Peyer's patch (tissue), 4 donors: ENCODE data around the gene DDX55. TPM values are rescaled to one million over a fixed set of nuclear protein-coding genes. Genes with fewer than 3 reads are reported as not detected.
"Not testable (repeated sequence)": the region's sequence is repeated elsewhere in the genome, so short reads cannot be mapped to it uniquely, and the experiment has no call there.

Source experiments
- DNase-seq, 3 donors: peaks; one replicate each; pipeline ENCODE4 v3.0.0-alpha.2; 2017 to 2019
- H3K27ac ChIP-seq, 4 donors: fragments of 200-600 bp; sonication (generic); one replicate each; pipeline ENCODE4 v1.5.1; 2016 to 2019
- H3K27me3 ChIP-seq, 2 donors: fragments of 200-600 bp; sonication (generic); one replicate each; pipeline ENCODE4 v1.5.1; 2019
- H3K36me3 ChIP-seq, 3 donors: fragments of 200-600 bp; sonication (generic); one replicate each; pipeline ENCODE4 v1.5.1; 2016 to 2019
- H3K4me1 ChIP-seq, 4 donors: fragments of 200-600 bp; sonication (generic); one replicate each; pipeline ENCODE4 v1.5.1; 2016 to 2019
- H3K4me3 ChIP-seq, 4 donors: fragments of 200-600 bp; sonication (generic); 1 replicate in 3 of 4; 2 replicates in 1 of 4; pipeline ENCODE4 v1.5.1; 2016 to 2019; ENCODE audit warnings: mild to moderate bottlenecking in 1 of 4
- H3K9me3 ChIP-seq, 4 donors: fragments of 200-600 bp; sonication (generic); one replicate each; pipeline ENCODE4 v1.5.1; 2016 to 2019; ENCODE audit warnings: mild to moderate bottlenecking in 1 of 4
- POLR2A ChIP-seq, 2 donors: fragments of 450-650 bp; IDR thresholded peaks; one replicate each; pipeline ENCODE4 v1.5.1; 2017; ENCODE audit warnings: antibody characterized with exemption in 2 of 2, mild to moderate bottlenecking in 2 of 2, moderate library complexity in 2 of 2
- total RNA-seq, 4 donors: library from RNA; depleted of rRNA; stranded (reverse); fragments of >200 nt; gene quantifications; one replicate each; pipeline ENCODE4 v1.1.0, GENCODE V29; 2016
- TF ChIP-seq, protein P1 (sequence below), 6 experiments: fragments of 450-650 bp in 4 of 6; fragments of 200-600 bp in 2 of 6; sonication (generic) in 1 of 6; IDR thresholded peaks; one replicate each; pipeline ENCODE4 v1.5.1; 2017 to 2019; ENCODE audit warnings: antibody characterized with exemption in 6 of 6, mild to moderate bottlenecking in 3 of 6, moderate library complexity in 1 of 6

The DDX55 gene
- total RNA-seq, 4 donors from 2014 or later, result 15.2 to 47.9 (median 24.4) TPM

DNA sequence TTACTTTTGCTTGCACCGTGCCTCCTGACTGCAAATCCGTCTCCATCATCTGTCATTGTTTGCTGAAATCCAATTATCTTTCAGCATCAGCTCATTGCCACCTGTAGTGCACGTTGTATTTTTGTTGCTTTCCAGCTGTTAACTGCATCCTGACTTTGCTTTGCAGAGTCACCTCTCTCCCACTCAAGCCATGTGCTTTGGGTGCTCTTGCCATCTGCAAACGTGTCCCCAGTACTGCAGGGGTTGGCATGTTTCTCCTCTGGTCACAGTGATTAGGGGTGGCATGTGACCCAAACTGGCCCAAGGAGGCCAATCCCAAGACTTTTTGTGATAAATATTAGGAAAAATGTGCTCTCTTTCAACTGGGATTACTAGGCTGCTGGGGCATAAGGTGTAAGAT, 28.0 kb upstream of the DDX55 start:
- no peaks in the 10 kb centered on the region for H3K9me3 ChIP-seq

DNA sequence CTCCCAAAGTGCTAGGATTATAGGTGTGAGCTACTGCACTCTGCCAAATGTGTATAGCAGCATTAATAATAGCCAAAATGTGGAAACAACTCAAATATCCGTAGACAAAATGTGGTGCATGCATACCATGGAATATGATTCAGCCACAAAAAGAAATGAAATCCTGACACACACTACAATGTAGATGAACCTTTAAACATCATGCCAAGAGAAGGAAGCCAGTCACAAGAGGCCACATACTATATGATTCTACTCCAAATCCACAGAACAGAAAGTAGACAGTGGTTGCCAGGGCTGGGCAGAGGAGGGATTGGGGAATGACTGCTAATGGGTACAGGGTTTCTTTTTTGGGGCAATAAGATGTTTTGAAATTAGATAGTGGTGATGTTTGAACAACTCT, 25.3 kb upstream of the DDX55 start:
- TF ChIP-seq, protein P1, sequence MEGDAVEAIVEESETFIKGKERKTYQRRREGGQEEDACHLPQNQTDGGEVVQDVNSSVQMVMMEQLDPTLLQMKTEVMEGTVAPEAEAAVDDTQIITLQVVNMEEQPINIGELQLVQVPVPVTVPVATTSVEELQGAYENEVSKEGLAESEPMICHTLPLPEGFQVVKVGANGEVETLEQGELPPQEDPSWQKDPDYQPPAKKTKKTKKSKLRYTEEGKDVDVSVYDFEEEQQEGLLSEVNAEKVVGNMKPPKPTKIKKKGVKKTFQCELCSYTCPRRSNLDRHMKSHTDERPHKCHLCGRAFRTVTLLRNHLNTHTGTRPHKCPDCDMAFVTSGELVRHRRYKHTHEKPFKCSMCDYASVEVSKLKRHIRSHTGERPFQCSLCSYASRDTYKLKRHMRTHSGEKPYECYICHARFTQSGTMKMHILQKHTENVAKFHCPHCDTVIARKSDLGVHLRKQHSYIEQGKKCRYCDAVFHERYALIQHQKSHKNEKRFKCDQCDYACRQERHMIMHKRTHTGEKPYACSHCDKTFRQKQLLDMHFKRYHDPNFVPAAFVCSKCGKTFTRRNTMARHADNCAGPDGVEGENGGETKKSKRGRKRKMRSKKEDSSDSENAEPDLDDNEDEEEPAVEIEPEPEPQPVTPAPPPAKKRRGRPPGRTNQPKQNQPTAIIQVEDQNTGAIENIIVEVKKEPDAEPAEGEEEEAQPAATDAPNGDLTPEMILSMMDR (IDR thresholded peaks at IDR 0.05), result no peak
- TF ChIP-seq POLR2A (IDR thresholded peaks at IDR 0.05), result no peak
- H3K27ac ChIP-seq, result no peak overlapping the region

More for the DNA sequence above, 28.0 kb upstream of the DDX55 start:
- Histone ChIP-seq H3K36me3 (no peaks in the 10 kb centered on the region), H3K4me3 (no peak overlapping the region), H3K27me3 (no peaks in the 10 kb centered on the region), H3K4me1 (no peaks in the 10 kb centered on the region), H3K27ac (no peak overlapping the region)
- TF ChIP-seq POLR2A (IDR thresholded peaks at IDR 0.05), result no peak
- TF ChIP-seq, protein P1 (IDR thresholded peaks at IDR 0.05), result no peak
- DNase-seq, result peak in 1 of 3 donors; percentile 5

DNA sequence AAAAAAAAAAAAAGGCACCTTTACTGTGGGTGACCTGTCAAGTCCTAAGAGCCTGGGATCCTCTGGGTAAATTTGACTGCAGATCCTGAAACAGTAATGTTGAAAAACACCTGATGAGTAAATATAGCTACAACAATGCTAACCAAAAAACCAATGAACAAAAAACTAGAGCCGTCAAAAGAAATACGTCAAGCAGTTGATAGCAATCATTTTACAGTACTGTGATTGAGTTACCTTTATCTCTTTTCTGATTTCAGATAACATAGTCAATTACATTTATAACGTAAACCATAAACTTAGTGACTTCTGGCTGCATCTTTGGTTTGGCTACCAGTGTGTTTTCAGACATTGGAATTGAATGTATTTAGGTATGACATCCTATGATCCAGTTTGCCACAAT, 23.7 kb upstream of the DDX55 start:
- Histone ChIP-seq H3K4me1 (peaks cover 0 to 15% (median 7%) of the 10 kb centered on the region in 4 donors), H3K36me3 (no peaks in the 10 kb centered on the region), H3K27me3 (no peaks in the 10 kb centered on the region), H3K9me3 (no peaks in the 10 kb centered on the region), H3K4me3 (no peak overlapping the region), H3K27ac (no peak overlapping the region)
- TF ChIP-seq, protein P1 (IDR thresholded peaks at IDR 0.05), result no peak
- TF ChIP-seq POLR2A (IDR thresholded peaks at IDR 0.05), result no peak
- DNase-seq, result no peak

More for the DNA sequence above, 25.3 kb upstream of the DDX55 start:
- Histone ChIP-seq H3K4me3 (no peak overlapping the region), H3K27me3 (no peaks in the 10 kb centered on the region), H3K4me1 (no peaks in the 10 kb centered on the region), H3K36me3 (no peaks in the 10 kb centered on the region), H3K9me3 (no peaks in the 10 kb centered on the region)
- DNase-seq, result no peak

DNA sequence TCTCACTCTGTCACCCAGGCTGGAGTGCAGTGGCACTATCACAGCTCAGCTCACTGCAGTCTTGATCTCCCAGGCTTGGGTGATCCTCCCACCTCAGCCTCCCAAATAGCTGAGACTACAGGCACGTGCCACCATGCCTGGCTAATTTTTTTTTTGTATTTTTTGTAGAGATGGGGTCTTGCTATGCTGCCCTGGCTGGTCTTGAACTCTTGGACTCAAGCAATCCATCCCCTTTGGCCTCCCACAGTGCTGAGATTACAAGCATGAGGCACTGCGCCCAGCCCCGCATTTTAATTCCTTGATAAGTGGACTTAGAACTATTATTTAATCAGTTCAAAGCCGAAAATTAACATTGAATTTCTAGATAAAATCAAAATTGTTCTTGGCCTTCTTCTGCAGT, 23.1 kb upstream of the DDX55 start:
- not testable (repeated sequence) for H3K4me3 ChIP-seq, DNase-seq

DNA sequence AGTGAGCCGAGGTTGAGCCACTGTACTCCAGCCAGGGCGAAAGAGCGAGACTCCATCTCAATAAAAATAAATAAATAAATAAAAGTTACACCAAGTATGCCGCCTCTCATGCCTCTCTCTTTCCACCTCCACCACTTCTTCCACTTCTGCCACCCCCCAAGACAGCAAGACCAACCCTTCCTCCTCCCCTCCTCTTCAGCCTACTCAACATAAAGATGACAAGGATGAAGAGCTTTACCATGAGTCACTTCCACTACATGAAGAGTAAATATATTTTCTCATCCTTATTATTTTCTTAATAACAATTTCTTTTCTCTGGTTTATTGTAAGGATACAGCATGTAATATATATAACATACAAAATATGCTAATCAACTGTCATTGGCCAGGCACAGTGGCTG, 21.1 kb upstream of the DDX55 start:
- H3K9me3 ChIP-seq, result no peaks in the 10 kb centered on the region
- no peaks in the 10 kb centered on the region for H3K36me3 ChIP-seq
- no peak overlapping the region for H3K27ac ChIP-seq
- no peaks in the 10 kb centered on the region for H3K27me3 ChIP-seq
- no peak overlapping the region for H3K4me3 ChIP-seq
- DNase-seq, result no peak
- H3K4me1 ChIP-seq, result peaks cover 0 to 24% (median 11%) of the 10 kb centered on the region in 4 donors
- TF ChIP-seq, protein P1 (IDR thresholded peaks at IDR 0.05), result no peak
- no peak for TF ChIP-seq POLR2A (IDR thresholded peaks at IDR 0.05)

More for the DNA sequence above, 23.1 kb upstream of the DDX55 start:
- H3K36me3 ChIP-seq, H3K27me3 ChIP-seq, H3K27ac ChIP-seq, H3K9me3 ChIP-seq: not testable (repeated sequence)
- H3K4me1 ChIP-seq, result peaks cover 0 to 16% (median 8%) of the 10 kb centered on the region in 4 donors

GRCh38 chr12:123591702-123592481, 10.0 kb upstream of the DDX55 start:
- TF ChIP-seq POLR2A (IDR thresholded peaks at IDR 0.05), result no peak
- TF ChIP-seq, protein P1 (IDR thresholded peaks at IDR 0.05), result no peak
- Histone ChIP-seq H3K27me3 (no peaks in the 10 kb centered on the region), H3K9me3 (no peaks in the 10 kb centered on the region), H3K4me3 (no peak overlapping the region), H3K36me3 (peaks cover 0 to 82% (median 0%) of the 10 kb centered on the region in 3 donors), H3K27ac (no peak overlapping the region), H3K4me1 (peaks cover 0 to 16% (median 0%) of the 10 kb centered on the region in 4 donors)
- DNase-seq, result no peak
